Naive B cell (primary cell): ENCODE data around the gene HOXB1. TPM values are rescaled to one million over a fixed set of nuclear protein-coding genes. Genes with fewer than 3 reads are reported as not detected.
"Not testable (repeated sequence)": the region's sequence is repeated elsewhere in the genome, so short reads cannot be mapped to it uniquely, and the experiment has no call there.

Experiments used
- ATAC-seq, 2 donors: fragments of 150-1000 bp; cut with Tn5 transposase; 2 replicates each; pipeline ENCODE4 v1.10.0; 2021; ENCODE audit warnings: low read depth in 2 of 2, mild to moderate bottlenecking in 2 of 2, moderate library complexity in 2 of 2
- DNase-seq: peaks from one replicate; pipeline ENCODE4 v3.0.0; 2022
- H3K27ac Mint-ChIP-seq, 6 donors: one replicate each; pipeline ENCODE4 v1.8.0; 2020 to 2022; ENCODE audit warnings: mild to moderate bottlenecking in 6 of 6, mixed read lengths in 6 of 6, moderate library complexity in 5 of 6, inconsistent platforms in 2 of 6
- H3K27me3 Mint-ChIP-seq, 3 donors: one replicate each; pipeline ENCODE4 v1.8.0; 2021 to 2022; ENCODE audit warnings: mixed read lengths in 3 of 3, mild to moderate bottlenecking in 1 of 3
- H3K36me3 Mint-ChIP-seq, 2 donors: one replicate each; pipeline ENCODE4 v1.8.0; 2020 to 2022; ENCODE audit warnings: mixed read lengths in 2 of 2, inconsistent platforms in 1 of 2, mild to moderate bottlenecking in 1 of 2
- H3K4me1 Mint-ChIP-seq, 3 donors: one replicate each; pipeline ENCODE4 v1.8.0; 2020 to 2022; ENCODE audit warnings: mixed read lengths in 3 of 3, inconsistent platforms in 1 of 3, mild to moderate bottlenecking in 1 of 3, moderate library complexity in 1 of 3
- H3K4me3 Mint-ChIP-seq, 8 donors: one replicate each; pipeline ENCODE4 v1.8.0; 2020 to 2022; ENCODE audit warnings: mild to moderate bottlenecking in 8 of 8, mixed read lengths in 8 of 8, moderate library complexity in 8 of 8, inconsistent platforms in 2 of 8
- H3K9me3 Mint-ChIP-seq, 7 donors: one replicate each; pipeline ENCODE4 v1.8.0; 2020 to 2022; ENCODE audit warnings: mixed read lengths in 7 of 7, mild to moderate bottlenecking in 5 of 7, inconsistent platforms in 2 of 7, moderate library complexity in 1 of 7
- polyA plus RNA-seq, 6 donors: library from polyadenylated mRNA; unstranded; fragments of 300-500 nt; fragmentation: Illumina TruSeq; gene quantifications; one replicate each; pipeline ENCODE4 v1.2.3, GENCODE V29; 2021; ENCODE audit warnings: low read depth in 6 of 6

The HOXB1 gene
- polyA plus RNA-seq, 6 donors from 2014 or later, result not detected

GRCh38 chr17:48510381-48510760 is 20.4 kb downstream of the HOXB1 start:
- DNase-seq (no peak), ATAC-seq (no peak)
- Mint-ChIP-seq H3K27ac (no peak overlapping the region), H3K27me3 (peaks cover 15 to 68% (median 64%) of the 10 kb centered on the region in 3 donors), H3K4me3 (peak overlapping the region in 1 of 8 donors; percentile 21), H3K9me3 (no peaks in the 10 kb centered on the region), H3K36me3 (no peaks in the 10 kb centered on the region), H3K4me1 (peaks cover 0 to 4% (median 0%) of the 10 kb centered on the region in 3 donors)

- DNase-seq, H3K4me3 Mint-ChIP-seq, H3K9me3 Mint-ChIP-seq, H3K27ac Mint-ChIP-seq, ATAC-seq, H3K36me3 Mint-ChIP-seq, H3K4me1 Mint-ChIP-seq: not testable (repeated sequence)
- peaks cover 9 to 68% (median 57%) of the 10 kb centered on the region in 3 donors for H3K27me3 Mint-ChIP-seq
Measured at GRCh38 chr17:48509708-48510107, 21.1 kb downstream of the HOXB1 start.

GRCh38 chr17:48506246-48506645 is 24.6 kb downstream of the HOXB1 start:
- no peaks in the 10 kb centered on the region for H3K4me1 Mint-ChIP-seq
- ATAC-seq (no peak), DNase-seq (no peak)
- H3K36me3 Mint-ChIP-seq, result no peaks in the 10 kb centered on the region
- no peaks in the 10 kb centered on the region for H3K9me3 Mint-ChIP-seq
- peaks cover 17 to 69% (median 58%) of the 10 kb centered on the region in 3 donors for H3K27me3 Mint-ChIP-seq
- H3K4me3 Mint-ChIP-seq, result no peak overlapping the region
- H3K27ac Mint-ChIP-seq, result no peak overlapping the region

GRCh38 chr17:48505788-48506187 is 25.0 kb downstream of the HOXB1 start:
- Mint-ChIP-seq H3K27ac (no peak overlapping the region), H3K4me3 (no peak overlapping the region), H3K4me1 (no peaks in the 10 kb centered on the region), H3K27me3 (peaks cover 17 to 70% (median 60%) of the 10 kb centered on the region in 3 donors), H3K9me3 (no peaks in the 10 kb centered on the region), H3K36me3 (no peaks in the 10 kb centered on the region)
- no peak for DNase-seq
- ATAC-seq, result peak in 1 of 2 donors; percentile 21

GRCh38 chr17:48504953-48505352 is 25.9 kb downstream of the HOXB1 start:
- H3K4me1 Mint-ChIP-seq, result no peaks in the 10 kb centered on the region
- no peaks in the 10 kb centered on the region for H3K9me3 Mint-ChIP-seq
- H3K27ac Mint-ChIP-seq, result no peak overlapping the region
- H3K4me3 Mint-ChIP-seq, result no peak overlapping the region
- no peaks in the 10 kb centered on the region for H3K36me3 Mint-ChIP-seq
- peaks cover 17 to 71% (median 60%) of the 10 kb centered on the region in 3 donors for H3K27me3 Mint-ChIP-seq
- DNase-seq (no peak), ATAC-seq (no peak)

GRCh38 chr17:48503747-48504146 is 27.1 kb downstream of the HOXB1 start:
- no peak for ATAC-seq
- Mint-ChIP-seq H3K4me1 (no peaks in the 10 kb centered on the region), H3K36me3 (no peaks in the 10 kb centered on the region), H3K27ac (no peak overlapping the region), H3K4me3 (no peak overlapping the region), H3K9me3 (no peaks in the 10 kb centered on the region), H3K27me3 (peaks cover 17 to 62% (median 51%) of the 10 kb centered on the region in 3 donors)
- no peak for DNase-seq

GRCh38 chr17:48502901-48503300 is 27.9 kb downstream of the HOXB1 start:
- no peak for ATAC-seq
- no peak overlapping the region for H3K4me3 Mint-ChIP-seq
- H3K9me3 Mint-ChIP-seq, result no peaks in the 10 kb centered on the region
- no peaks in the 10 kb centered on the region for H3K4me1 Mint-ChIP-seq
- peaks cover 17 to 61% (median 46%) of the 10 kb centered on the region in 3 donors for H3K27me3 Mint-ChIP-seq
- no peak overlapping the region for H3K27ac Mint-ChIP-seq
- no peak for DNase-seq
- no peaks in the 10 kb centered on the region for H3K36me3 Mint-ChIP-seq

GRCh38 chr17:48502312-48502711 is 28.5 kb downstream of the HOXB1 start:
- Mint-ChIP-seq H3K4me3 (no peak overlapping the region), H3K9me3 (no peaks in the 10 kb centered on the region), H3K27ac (no peak overlapping the region), H3K27me3 (peaks cover 21 to 65% (median 52%) of the 10 kb centered on the region in 3 donors), H3K36me3 (no peaks in the 10 kb centered on the region), H3K4me1 (no peaks in the 10 kb centered on the region)
- DNase-seq, result no peak
- no peak for ATAC-seq

GRCh38 chr17:48500435-48501426 is 30.1 kb downstream of the HOXB1 start:
- no peak for DNase-seq
- no peaks in the 10 kb centered on the region for H3K9me3 Mint-ChIP-seq
- H3K4me1 Mint-ChIP-seq, result no peaks in the 10 kb centered on the region
- no peak overlapping the region for H3K4me3 Mint-ChIP-seq
- peak overlapping the region in 1 of 6 donors; percentile 55 for H3K27ac Mint-ChIP-seq
- H3K36me3 Mint-ChIP-seq, result no peaks in the 10 kb centered on the region
- peaks cover 25 to 70% (median 59%) of the 10 kb centered on the region in 3 donors for H3K27me3 Mint-ChIP-seq
- ATAC-seq, result no peak

GRCh38 chr17:48499735-48500434 is 30.9 kb downstream of the HOXB1 start:
- H3K27me3 Mint-ChIP-seq, result peaks cover 26 to 73% (median 64%) of the 10 kb centered on the region in 3 donors
- no peak for ATAC-seq

GRCh38 chr17:48499248-48499647 is 31.6 kb downstream of the HOXB1 start:
- peaks cover 32 to 73% (median 69%) of the 10 kb centered on the region in 3 donors for H3K27me3 Mint-ChIP-seq
- ATAC-seq, result no peak
- no peaks in the 10 kb centered on the region for H3K9me3 Mint-ChIP-seq
- H3K27ac Mint-ChIP-seq, result no peak overlapping the region
- no peak for DNase-seq
- no peaks in the 10 kb centered on the region for H3K36me3 Mint-ChIP-seq
- H3K4me3 Mint-ChIP-seq, result no peak overlapping the region
- no peaks in the 10 kb centered on the region for H3K4me1 Mint-ChIP-seq

More at GRCh38 chr17:48499735-48500434, 30.9 kb downstream of the HOXB1 start:
- H3K4me1 Mint-ChIP-seq, result no peaks in the 10 kb centered on the region
- DNase-seq, result no peak
- H3K9me3 Mint-ChIP-seq, result no peaks in the 10 kb centered on the region
- no peaks in the 10 kb centered on the region for H3K36me3 Mint-ChIP-seq
- H3K4me3 Mint-ChIP-seq, result no peak overlapping the region
- peak overlapping the region in 1 of 6 donors; percentile 3 for H3K27ac Mint-ChIP-seq

GRCh38 chr17:48498164-48498850 is 32.5 kb downstream of the HOXB1 start:
- no peak for ATAC-seq
- no peaks in the 10 kb centered on the region for H3K36me3 Mint-ChIP-seq
- H3K4me1 Mint-ChIP-seq, result no peaks in the 10 kb centered on the region
- DNase-seq, result no peak
- H3K4me3 Mint-ChIP-seq, result no peak overlapping the region
- no peak overlapping the region for H3K27ac Mint-ChIP-seq
- peaks cover 35 to 71% (median 69%) of the 10 kb centered on the region in 3 donors for H3K27me3 Mint-ChIP-seq
- H3K9me3 Mint-ChIP-seq, result no peaks in the 10 kb centered on the region

- DNase-seq (no peak), ATAC-seq (no peak)
- Mint-ChIP-seq H3K4me1 (peaks cover 0 to 7% (median 0%) of the 10 kb centered on the region in 3 donors), H3K36me3 (no peaks in the 10 kb centered on the region), H3K27ac (no peak overlapping the region), H3K9me3 (no peaks in the 10 kb centered on the region), H3K4me3 (no peak overlapping the region), H3K27me3 (peaks cover 28 to 63% (median 60%) of the 10 kb centered on the region in 3 donors)
Measured at GRCh38 chr17:48497103-48497502, 33.7 kb downstream of the HOXB1 start.
